C4-2B (cell line): Measurements from ENCODE around the gene EEA1.

ENCODE experiments used
- H3K27ac ChIP-seq: fragments of 450-650 bp; 2 replicates; pipeline ENCODE4 v1.5.1; 2017
- CTCF ChIP-seq: fragments of 450-650 bp; conservative IDR thresholded peaks from 2 replicates; pipeline ENCODE4 v1.5.1; 2017; ENCODE audit warnings: mild to moderate bottlenecking
- ZFX ChIP-seq: fragments of 450-650 bp; IDR thresholded peaks from 2 replicates; pipeline ENCODE4 v1.6.1; 2017

The EEA1 gene

GRCh38 chr12:92938018-92938417 is 8.9 kb upstream of the EEA1 start:
- TF ChIP-seq CTCF (no peak), ZFX (no peak)
- H3K27ac ChIP-seq: no peak overlapping the region

GRCh38 chr12:92933606-92934005 is 4.5 kb upstream of the EEA1 start:
- H3K27ac ChIP-seq: no peak overlapping the region
- no peak for TF ChIP-seq ZFX
- TF ChIP-seq CTCF: no peak

GRCh38 chr12:92930421-92930820 is 1.3 kb upstream of the EEA1 start:
- no peak for TF ChIP-seq ZFX
- no peak for TF ChIP-seq CTCF
- H3K27ac ChIP-seq: peak overlapping the region; percentile 35; the same call in 1 of the 2 replicates

- no peak for TF ChIP-seq CTCF
- TF ChIP-seq ZFX: no peak
- H3K27ac ChIP-seq: peak overlapping the region; percentile 85
Observed at GRCh38 chr12:92929983-92930382, 888 bp upstream of the EEA1 start.

- TF ChIP-seq ZFX: peak; percentile 93
- TF ChIP-seq CTCF: no peak
- peak overlapping the region; percentile 85 for H3K27ac ChIP-seq
Observed at GRCh38 chr12:92928421-92928961, 604 bp downstream of the EEA1 start.

- TF ChIP-seq ZFX: no peak
- no peak for TF ChIP-seq CTCF
- no peak overlapping the region; the same call in 1 of the 2 replicates for H3K27ac ChIP-seq
Observed at GRCh38 chr12:92927436-92928281, 1.4 kb downstream of the EEA1 start.

- H3K27ac ChIP-seq: no peak overlapping the region
- TF ChIP-seq ZFX (no peak), CTCF (no peak; the same call in 1 of the 2 replicates)
Observed at GRCh38 chr12:92927055-92927435, 2.0 kb downstream of the EEA1 start.
